Neural cell (in vitro differentiated cells): ENCODE measurements around the gene TARBP2. TPM values are rescaled to one million over a fixed set of nuclear protein-coding genes. Genes with fewer than 3 reads are reported as not detected.

ENCODE experiments used
- H2AFZ ChIP-seq: fragments of 200-600, 300-800 bp; sonication (generic), shearing (Covaris generic); 2 replicates; pipeline ENCODE4 v1.6.0; 2014; ENCODE audit warnings: low read depth, mild to moderate bottlenecking, antibody characterized with exemption, low read length, moderate library complexity
- H3F3A ChIP-seq: fragments of 200-600 bp; shearing (Covaris generic); 2 replicates; pipeline ENCODE4 v1.6.1; 2016; ENCODE audit warnings: mild to moderate bottlenecking, moderate library complexity, mixed read lengths, antibody characterized with exemption, low read length; ENCODE audit not compliant: insufficient read depth, poor library complexity, severe bottlenecking
- H3K27ac ChIP-seq: fragments of 200-600, 300-800 bp; sonication (generic), shearing (Covaris generic); 2 replicates; pipeline ENCODE4 v1.5.1; 2014; ENCODE audit warnings: mild to moderate bottlenecking, low read length, moderate library complexity
- H3K27me3 ChIP-seq: fragments of 300-800, 200-600 bp; sonication (generic), shearing (Covaris generic); 2 replicates; pipeline ENCODE4 v1.6.0; 2014; ENCODE audit warnings: mild to moderate bottlenecking, low read depth, low read length, moderate library complexity; ENCODE audit not compliant: insufficient read depth
- H3K36me3 ChIP-seq: fragments of 300-800, 200-600 bp; sonication (generic), shearing (Covaris generic); 2 replicates; pipeline ENCODE4 v1.5.1; 2014; ENCODE audit warnings: mild to moderate bottlenecking, antibody characterized with exemption, low read length, moderate library complexity; ENCODE audit not compliant: insufficient read depth
- H3K4me2 ChIP-seq: fragments of 300-800, 200-600 bp; sonication (generic), shearing (Covaris generic); 2 replicates; pipeline ENCODE4 v1.6.0; 2014; ENCODE audit warnings: mild to moderate bottlenecking, low read length
- H3K4me3 ChIP-seq: fragments of 300-800, 200-600 bp; sonication (generic), shearing (Covaris generic); 2 replicates; pipeline ENCODE4 v1.5.1; 2014; ENCODE audit warnings: mild to moderate bottlenecking, low read length, moderate library complexity
- H3K79me2 ChIP-seq: fragments of 200-600 bp; shearing (Covaris generic); replicated peaks from 2 replicates; pipeline ENCODE4 v1.6.0; 2014; ENCODE audit warnings: mild to moderate bottlenecking, low read length, moderate library complexity; ENCODE audit not compliant: insufficient read depth
- H3K9ac ChIP-seq: fragments of 300-800, 200-600 bp; sonication (generic), shearing (Covaris generic); 2 replicates; pipeline ENCODE4 v1.6.1; 2016; ENCODE audit warnings: mild to moderate bottlenecking, low read length, mixed read lengths
- H3K9me2 ChIP-seq: fragments of 200-600 bp; shearing (Covaris generic); 2 replicates; pipeline ENCODE4 v1.6.1; 2016; ENCODE audit warnings: mild to moderate bottlenecking, low read length, mixed read lengths; ENCODE audit not compliant: insufficient read depth
- H3K9me3 ChIP-seq: fragments of 200-600, 300-800 bp; sonication (generic), shearing (Covaris generic); 2 replicates; pipeline ENCODE4 v1.6.1; 2016; ENCODE audit warnings: mild to moderate bottlenecking, mixed run types, low read length, moderate library complexity, mixed read lengths
- H4K20me1 ChIP-seq: fragments of 200-600 bp; shearing (Covaris generic); 2 replicates; pipeline ENCODE4 v1.6.1; 2016; ENCODE audit warnings: mild to moderate bottlenecking, mixed run types; ENCODE audit not compliant: insufficient read depth
- EP300 ChIP-seq: fragments of 450-650 bp; conservative IDR thresholded peaks from 2 replicates; pipeline ENCODE4 v1.6.1; 2014; ENCODE audit warnings: antibody characterized with exemption, mild to moderate bottlenecking, moderate library complexity; ENCODE audit not compliant: poor library complexity, severe bottlenecking
- EZH2 ChIP-seq: fragments of 200-600, 300-800 bp; shearing (Covaris generic), sonication (generic); IDR thresholded peaks from 2 replicates; pipeline ENCODE4 v1.6.1; 2014; ENCODE audit warnings: antibody characterized with exemption, low read length, borderline replicate concordance, mild to moderate bottlenecking; ENCODE audit not compliant: insufficient read depth, poor library complexity, severe bottlenecking
- MXI1 ChIP-seq: fragments of 450-650 bp; conservative IDR thresholded peaks from 2 replicates; pipeline ENCODE4 v1.6.1; 2014; ENCODE audit warnings: antibody characterized with exemption, mild to moderate bottlenecking; ENCODE audit not compliant: poor library complexity, severe bottlenecking
- POLR2AphosphoS5 ChIP-seq: IDR thresholded peaks from 2 replicates; pipeline ENCODE4 v1.6.1; 2012
- RAD21 ChIP-seq: fragments of 450-650 bp; conservative IDR thresholded peaks from 2 replicates; pipeline ENCODE4 v1.6.1; 2014; ENCODE audit warnings: antibody characterized with exemption, mild to moderate bottlenecking, moderate library complexity
- SMC3 ChIP-seq: fragments of 450-650 bp; conservative IDR thresholded peaks from 2 replicates; pipeline ENCODE4 v1.6.1; 2014; ENCODE audit warnings: antibody characterized with exemption, mild to moderate bottlenecking, moderate library complexity; ENCODE audit not compliant: poor library complexity
- TAF1 ChIP-seq: IDR thresholded peaks from 2 replicates; pipeline ENCODE4 v1.6.1; 2012; ENCODE audit warnings: low read depth
- polyA plus RNA-seq: library from polyadenylated mRNA; depleted of rRNA; stranded (reverse); fragments of >200 nt; gene quantifications from 2 replicates; pipeline ENCODE4 v1.2.3, GENCODE V29; 2014
- TF ChIP-seq, protein P1 (sequence below): IDR thresholded peaks from 2 replicates; pipeline ENCODE4 v1.6.1; 2012; ENCODE audit warnings: borderline replicate concordance
- TF ChIP-seq, protein P2 (sequence below): fragments of 450-650 bp; IDR thresholded peaks from 2 replicates; pipeline ENCODE4 v1.5.1; 2014; ENCODE audit warnings: antibody characterized with exemption, mild to moderate bottlenecking, moderate library complexity; ENCODE audit not compliant: poor library complexity, severe bottlenecking

Gene TARBP2
- polyA plus RNA-seq, 1 donor from 2014 or later, result 135 TPM

DNA sequence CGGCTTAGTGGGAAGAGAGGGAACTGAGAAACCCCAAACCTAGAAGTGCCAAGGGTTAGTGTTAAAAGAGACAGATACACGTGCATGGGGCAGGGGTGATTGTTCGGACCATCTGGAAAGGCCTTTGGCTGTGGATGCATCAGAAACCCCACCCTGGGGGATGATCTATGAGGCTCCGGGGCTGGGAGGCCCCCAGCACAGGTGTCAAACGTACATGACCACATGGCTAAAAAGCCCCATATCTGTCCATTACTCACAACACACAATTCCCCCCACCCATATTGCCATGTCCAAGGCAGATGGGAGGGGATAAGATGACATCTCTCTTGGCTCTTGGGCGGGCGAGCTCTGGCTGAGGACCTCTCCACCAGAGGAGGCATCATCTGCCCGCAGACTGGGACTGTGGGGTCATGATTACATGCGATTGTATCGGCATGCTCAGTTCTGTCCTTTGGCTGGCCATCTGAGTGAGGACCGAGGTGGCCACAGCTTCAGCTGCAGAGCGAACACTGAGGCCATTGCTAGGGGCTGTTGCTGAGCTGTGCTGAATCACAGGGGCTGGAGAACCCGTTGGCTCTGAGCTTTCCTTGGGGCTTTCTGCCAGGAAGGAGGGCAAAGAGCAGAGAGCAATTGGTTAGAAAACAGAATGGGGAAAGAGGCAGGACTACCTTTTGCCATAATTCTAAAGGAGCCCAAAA lies 15.8 kb downstream of the TARBP2 start:
- H4K20me1 ChIP-seq, result no peaks in the 10 kb centered on the region
- H3K9ac ChIP-seq, result no peak overlapping the region
- H3F3A ChIP-seq, result no peaks in the 10 kb centered on the region
- H3K4me3 ChIP-seq, result no peak overlapping the region
- no peaks in the 10 kb centered on the region for H3K79me2 ChIP-seq
- no peaks in the 10 kb centered on the region for H3K36me3 ChIP-seq
- no peaks in the 10 kb centered on the region for H3K9me3 ChIP-seq
- no peaks in the 10 kb centered on the region for H3K27me3 ChIP-seq
- no peak overlapping the region for H3K27ac ChIP-seq
- H3K9me2 ChIP-seq, result no peaks in the 10 kb centered on the region
- no peak overlapping the region for H2AFZ ChIP-seq
- TF ChIP-seq POLR2AphosphoS5 (no peak), TAF1 (no peak), SMC3 (no peak), EZH2 (no peak), MXI1 (no peak), RAD21 (no peak), EP300 (no peak)
- TF ChIP-seq, protein P1, sequence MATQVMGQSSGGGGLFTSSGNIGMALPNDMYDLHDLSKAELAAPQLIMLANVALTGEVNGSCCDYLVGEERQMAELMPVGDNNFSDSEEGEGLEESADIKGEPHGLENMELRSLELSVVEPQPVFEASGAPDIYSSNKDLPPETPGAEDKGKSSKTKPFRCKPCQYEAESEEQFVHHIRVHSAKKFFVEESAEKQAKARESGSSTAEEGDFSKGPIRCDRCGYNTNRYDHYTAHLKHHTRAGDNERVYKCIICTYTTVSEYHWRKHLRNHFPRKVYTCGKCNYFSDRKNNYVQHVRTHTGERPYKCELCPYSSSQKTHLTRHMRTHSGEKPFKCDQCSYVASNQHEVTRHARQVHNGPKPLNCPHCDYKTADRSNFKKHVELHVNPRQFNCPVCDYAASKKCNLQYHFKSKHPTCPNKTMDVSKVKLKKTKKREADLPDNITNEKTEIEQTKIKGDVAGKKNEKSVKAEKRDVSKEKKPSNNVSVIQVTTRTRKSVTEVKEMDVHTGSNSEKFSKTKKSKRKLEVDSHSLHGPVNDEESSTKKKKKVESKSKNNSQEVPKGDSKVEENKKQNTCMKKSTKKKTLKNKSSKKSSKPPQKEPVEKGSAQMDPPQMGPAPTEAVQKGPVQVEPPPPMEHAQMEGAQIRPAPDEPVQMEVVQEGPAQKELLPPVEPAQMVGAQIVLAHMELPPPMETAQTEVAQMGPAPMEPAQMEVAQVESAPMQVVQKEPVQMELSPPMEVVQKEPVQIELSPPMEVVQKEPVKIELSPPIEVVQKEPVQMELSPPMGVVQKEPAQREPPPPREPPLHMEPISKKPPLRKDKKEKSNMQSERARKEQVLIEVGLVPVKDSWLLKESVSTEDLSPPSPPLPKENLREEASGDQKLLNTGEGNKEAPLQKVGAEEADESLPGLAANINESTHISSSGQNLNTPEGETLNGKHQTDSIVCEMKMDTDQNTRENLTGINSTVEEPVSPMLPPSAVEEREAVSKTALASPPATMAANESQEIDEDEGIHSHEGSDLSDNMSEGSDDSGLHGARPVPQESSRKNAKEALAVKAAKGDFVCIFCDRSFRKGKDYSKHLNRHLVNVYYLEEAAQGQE, result no peak
- TF ChIP-seq, protein P2, sequence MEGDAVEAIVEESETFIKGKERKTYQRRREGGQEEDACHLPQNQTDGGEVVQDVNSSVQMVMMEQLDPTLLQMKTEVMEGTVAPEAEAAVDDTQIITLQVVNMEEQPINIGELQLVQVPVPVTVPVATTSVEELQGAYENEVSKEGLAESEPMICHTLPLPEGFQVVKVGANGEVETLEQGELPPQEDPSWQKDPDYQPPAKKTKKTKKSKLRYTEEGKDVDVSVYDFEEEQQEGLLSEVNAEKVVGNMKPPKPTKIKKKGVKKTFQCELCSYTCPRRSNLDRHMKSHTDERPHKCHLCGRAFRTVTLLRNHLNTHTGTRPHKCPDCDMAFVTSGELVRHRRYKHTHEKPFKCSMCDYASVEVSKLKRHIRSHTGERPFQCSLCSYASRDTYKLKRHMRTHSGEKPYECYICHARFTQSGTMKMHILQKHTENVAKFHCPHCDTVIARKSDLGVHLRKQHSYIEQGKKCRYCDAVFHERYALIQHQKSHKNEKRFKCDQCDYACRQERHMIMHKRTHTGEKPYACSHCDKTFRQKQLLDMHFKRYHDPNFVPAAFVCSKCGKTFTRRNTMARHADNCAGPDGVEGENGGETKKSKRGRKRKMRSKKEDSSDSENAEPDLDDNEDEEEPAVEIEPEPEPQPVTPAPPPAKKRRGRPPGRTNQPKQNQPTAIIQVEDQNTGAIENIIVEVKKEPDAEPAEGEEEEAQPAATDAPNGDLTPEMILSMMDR, result no peak
- H3K4me2 ChIP-seq, result no peak overlapping the region

DNA sequence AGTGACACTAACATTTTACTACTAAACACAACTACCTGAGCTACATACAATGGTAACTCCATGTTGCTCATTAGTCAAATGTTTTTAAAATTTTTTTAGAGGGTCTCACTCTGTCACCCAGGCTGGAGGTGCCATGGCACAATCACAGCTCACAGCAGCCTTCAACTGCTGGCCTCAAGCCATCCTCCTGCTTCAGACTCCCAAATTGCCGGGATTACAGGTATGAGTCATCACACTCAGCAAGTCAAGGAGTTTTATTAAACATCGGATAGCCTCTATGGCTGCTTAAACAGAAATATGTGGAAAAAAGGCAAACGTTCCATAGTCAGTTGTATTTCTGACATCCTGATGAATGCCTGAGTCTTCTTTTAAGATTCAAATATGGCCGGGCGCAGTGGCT lies 17.3 kb downstream of the TARBP2 start:
- Histone ChIP-seq H3K27ac (no peak overlapping the region), H4K20me1 (no peaks in the 10 kb centered on the region), H3K36me3 (no peaks in the 10 kb centered on the region), H3F3A (no peaks in the 10 kb centered on the region), H2AFZ (no peak overlapping the region), H3K4me2 (no peak overlapping the region), H3K9me2 (no peaks in the 10 kb centered on the region), H3K9ac (no peak overlapping the region), H3K79me2 (no peaks in the 10 kb centered on the region), H3K27me3 (no peaks in the 10 kb centered on the region), H3K4me3 (no peak overlapping the region), H3K9me3 (no peaks in the 10 kb centered on the region)
- TF ChIP-seq EZH2 (no peak), MXI1 (no peak), EP300 (no peak), SMC3 (no peak), RAD21 (no peak), TAF1 (no peak), POLR2AphosphoS5 (no peak)
- TF ChIP-seq, protein P2, result no peak
- TF ChIP-seq, protein P1, result no peak
